Measurements from ENCODE around the gene OAS2.

OAS2 gene

GRCh38 chr12:112930350-112930749 is 48.0 kb upstream of the OAS2 start:
- H3K4me3 ChIP-seq (ENCODE audit: low read length, poor library complexity, severe bottlenecking): no peak overlapping the region
- no peaks in the 10 kb centered on the region for H3K36me3 ChIP-seq (ENCODE audit: insufficient read depth, low read length)
- no peak overlapping the region for H3K4me2 ChIP-seq (ENCODE audit: low read depth, low read length, poor library complexity, severe bottlenecking)
- H3K9ac ChIP-seq (ENCODE audit: low read depth, low read length, poor library complexity, severe bottlenecking): no peak overlapping the region
- TF ChIP-seq EZH2phosphoT487 (IDR thresholded peaks at IDR 0.05; ENCODE audit: borderline replicate concordance): no peak
- TF ChIP-seq, protein P1, sequence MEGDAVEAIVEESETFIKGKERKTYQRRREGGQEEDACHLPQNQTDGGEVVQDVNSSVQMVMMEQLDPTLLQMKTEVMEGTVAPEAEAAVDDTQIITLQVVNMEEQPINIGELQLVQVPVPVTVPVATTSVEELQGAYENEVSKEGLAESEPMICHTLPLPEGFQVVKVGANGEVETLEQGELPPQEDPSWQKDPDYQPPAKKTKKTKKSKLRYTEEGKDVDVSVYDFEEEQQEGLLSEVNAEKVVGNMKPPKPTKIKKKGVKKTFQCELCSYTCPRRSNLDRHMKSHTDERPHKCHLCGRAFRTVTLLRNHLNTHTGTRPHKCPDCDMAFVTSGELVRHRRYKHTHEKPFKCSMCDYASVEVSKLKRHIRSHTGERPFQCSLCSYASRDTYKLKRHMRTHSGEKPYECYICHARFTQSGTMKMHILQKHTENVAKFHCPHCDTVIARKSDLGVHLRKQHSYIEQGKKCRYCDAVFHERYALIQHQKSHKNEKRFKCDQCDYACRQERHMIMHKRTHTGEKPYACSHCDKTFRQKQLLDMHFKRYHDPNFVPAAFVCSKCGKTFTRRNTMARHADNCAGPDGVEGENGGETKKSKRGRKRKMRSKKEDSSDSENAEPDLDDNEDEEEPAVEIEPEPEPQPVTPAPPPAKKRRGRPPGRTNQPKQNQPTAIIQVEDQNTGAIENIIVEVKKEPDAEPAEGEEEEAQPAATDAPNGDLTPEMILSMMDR (conservative IDR thresholded peaks at IDR 0.05; ENCODE audit: low read length): no peak
- no peaks in the 10 kb centered on the region for H4K20me1 ChIP-seq (ENCODE audit: insufficient read depth, low read length, poor library complexity, severe bottlenecking)
- no peaks in the 10 kb centered on the region for H3K4me1 ChIP-seq (ENCODE audit: insufficient read depth, low read length, poor library complexity, severe bottlenecking)
- H3K9me2 ChIP-seq (replicated peaks; ENCODE audit: low read depth, low read length): no peaks in the 10 kb centered on the region
- H3K27me3 ChIP-seq (ENCODE audit: insufficient read depth, low read length, poor library complexity, severe bottlenecking): no peaks in the 10 kb centered on the region
- H3K9me3 ChIP-seq (ENCODE audit: insufficient read depth, low read depth, low read length): no peaks in the 10 kb centered on the region
- H3F3A ChIP-seq (ENCODE audit: low read depth): no peaks in the 10 kb centered on the region
- H2AFZ ChIP-seq (ENCODE audit: low read length): no peak overlapping the region
- no peaks in the 10 kb centered on the region for H3K79me2 ChIP-seq (ENCODE audit: insufficient read depth, low read length)

DNA sequence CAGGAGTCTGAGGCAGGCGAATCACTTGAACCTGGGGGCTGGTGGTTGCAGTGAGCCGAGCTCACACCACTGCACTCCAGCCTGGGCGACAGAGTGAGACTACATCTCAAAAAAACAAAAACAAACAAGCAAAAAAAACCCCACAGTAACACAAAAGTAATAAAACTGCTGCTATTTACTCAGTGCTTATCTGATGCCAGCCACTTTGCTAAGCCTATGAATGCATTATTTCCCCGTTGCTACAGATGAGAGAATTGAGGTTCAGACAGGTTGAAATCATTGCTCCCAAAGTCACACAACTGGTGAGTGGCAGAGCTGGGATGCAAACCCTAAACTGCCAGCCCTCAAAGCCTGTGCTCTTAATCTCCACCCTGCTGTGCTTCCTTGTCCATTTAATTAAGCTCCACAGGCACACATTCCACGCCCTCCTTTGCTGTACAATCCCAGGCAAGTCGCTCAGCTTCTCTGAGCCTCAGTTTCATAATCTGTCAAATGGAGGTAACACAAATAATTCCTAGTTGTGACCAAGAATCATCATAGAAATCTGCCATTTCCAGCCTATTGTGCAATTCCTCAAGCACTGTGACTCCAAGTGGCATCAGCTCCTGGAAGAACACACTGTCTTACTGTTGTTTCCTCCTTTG is 45.7 kb upstream of the OAS2 start:
- H4K20me1 ChIP-seq (ENCODE audit: insufficient read depth, low read length, poor library complexity, severe bottlenecking): no peaks in the 10 kb centered on the region
- H3K4me2 ChIP-seq (ENCODE audit: low read depth, low read length, poor library complexity, severe bottlenecking): no peak overlapping the region
- H3K36me3 ChIP-seq (ENCODE audit: insufficient read depth, low read length): no peaks in the 10 kb centered on the region
- H3K9me2 ChIP-seq (replicated peaks; ENCODE audit: low read depth, low read length): no peaks in the 10 kb centered on the region
- no peak overlapping the region for H3K4me3 ChIP-seq (ENCODE audit: low read length, poor library complexity, severe bottlenecking)
- H3K79me2 ChIP-seq (ENCODE audit: insufficient read depth, low read length): no peaks in the 10 kb centered on the region
- no peak overlapping the region for H2AFZ ChIP-seq (ENCODE audit: low read length)
- H3K27me3 ChIP-seq (ENCODE audit: insufficient read depth, low read length, poor library complexity, severe bottlenecking): no peaks in the 10 kb centered on the region
- TF ChIP-seq, protein P1 (conservative IDR thresholded peaks at IDR 0.05; ENCODE audit: low read length): no peak
- TF ChIP-seq EZH2phosphoT487 (IDR thresholded peaks at IDR 0.05; ENCODE audit: borderline replicate concordance): no peak
- H3K4me1 ChIP-seq (ENCODE audit: insufficient read depth, low read length, poor library complexity, severe bottlenecking): peaks cover 12% of the 10 kb centered on the region
- H3F3A ChIP-seq (ENCODE audit: low read depth): peaks cover 6% of the 10 kb centered on the region; the same call in 1 of the 2 replicates
- no peaks in the 10 kb centered on the region for H3K9me3 ChIP-seq (ENCODE audit: insufficient read depth, low read depth, low read length)
- no peak overlapping the region for H3K9ac ChIP-seq (ENCODE audit: low read depth, low read length, poor library complexity, severe bottlenecking)

- Histone ChIP-seq H3K27me3 (ENCODE audit: insufficient read depth, low read length, poor library complexity, severe bottlenecking) (no peaks in the 10 kb centered on the region), H3K79me2 (ENCODE audit: insufficient read depth, low read length) (no peaks in the 10 kb centered on the region), H3K9me2 (replicated peaks; ENCODE audit: low read depth, low read length) (no peaks in the 10 kb centered on the region), H2AFZ (ENCODE audit: low read length) (no peak overlapping the region), H3K4me3 (ENCODE audit: low read length, poor library complexity, severe bottlenecking) (no peak overlapping the region), H3K9ac (ENCODE audit: low read depth, low read length, poor library complexity, severe bottlenecking) (no peak overlapping the region), H3F3A (ENCODE audit: low read depth) (peaks cover 6% of the 10 kb centered on the region; the same call in 1 of the 2 replicates), H4K20me1 (ENCODE audit: insufficient read depth, low read length, poor library complexity, severe bottlenecking) (no peaks in the 10 kb centered on the region), H3K4me2 (ENCODE audit: low read depth, low read length, poor library complexity, severe bottlenecking) (no peak overlapping the region), H3K4me1 (ENCODE audit: insufficient read depth, low read length, poor library complexity, severe bottlenecking) (peaks cover 17% of the 10 kb centered on the region), H3K9me3 (ENCODE audit: insufficient read depth, low read depth, low read length) (no peaks in the 10 kb centered on the region), H3K36me3 (ENCODE audit: insufficient read depth, low read length) (no peaks in the 10 kb centered on the region)
- TF ChIP-seq, protein P1 (conservative IDR thresholded peaks at IDR 0.05; ENCODE audit: low read length): no peak
- no peak for TF ChIP-seq EZH2phosphoT487 (IDR thresholded peaks at IDR 0.05; ENCODE audit: borderline replicate concordance)
These were observed 45.2 kb upstream of the OAS2 start for GRCh38 chr12:112933129-112933505.
